Measurements from ENCODE around the gene AFG3L2. TPM values are rescaled to one million over a fixed set of nuclear protein-coding genes. Genes with fewer than 3 reads are reported as not detected.
A peak's percentile ranks its signal among the peaks of the same experiment; 100 is the strongest.

Gene AFG3L2
- total and polyA plus RNA-seq, 9 of the 15 experiments (the other 6 are each of a cell fraction or from before 2014, with no cell fraction given): 24.1 to 109 (median 84.0) TPM

DNA sequence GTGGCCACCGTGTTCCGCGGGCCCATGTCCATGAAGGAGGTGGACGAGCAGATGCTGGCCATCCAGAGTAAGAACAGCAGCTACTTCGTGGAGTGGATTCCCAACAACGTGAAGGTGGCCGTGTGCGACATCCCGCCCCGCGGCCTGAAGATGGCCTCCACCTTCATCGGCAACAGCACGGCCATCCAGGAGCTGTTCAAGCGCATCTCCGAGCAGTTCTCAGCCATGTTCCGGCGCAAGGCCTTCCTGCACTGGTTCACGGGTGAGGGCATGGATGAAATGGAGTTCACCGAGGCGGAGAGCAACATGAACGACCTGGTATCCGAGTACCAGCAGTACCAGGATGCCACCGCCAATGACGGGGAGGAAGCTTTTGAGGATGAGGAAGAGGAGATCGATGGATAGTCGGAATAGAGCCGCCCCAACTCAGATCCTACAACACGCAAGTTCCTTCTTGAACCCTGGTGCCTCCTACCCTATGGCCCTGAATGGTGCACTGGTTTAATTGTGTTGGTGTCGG is 51.2 kb downstream of the AFG3L2 start:
- FAIRE-seq (no peak), ATAC-seq (no peak), DNase-seq (ENCODE audit: extremely low read depth in 1 of 4, low spot score in 3 of 4) (no peak)
- H3K4me1 ChIP-seq (replicated peaks in 1 of 2; ENCODE audit: control insufficient read depth in 2 of 2, insufficient read depth in 2 of 2, low read length in 2 of 2): peaks cover 0 to 7% of the 10 kb centered on the region in 2 experiments; a peak in 3 of 5 replicates
- no peak overlapping the region for H3K4me2 ChIP-seq (ENCODE audit: insufficient read depth, low read length)
- H3K27ac ChIP-seq (ENCODE audit: extremely low read depth, low read depth, low read length): no peak overlapping the region
- TSS peak; percentile 65 for BruUV-seq (replicated peaks)
- in situ Hi-C loops (cut with MboI) (no loop called here), intact Hi-C loops (cut with micrococcal nuclease) (loop anchor here (5.0 kb wide), 1 partner anchor 43 kb away; no protein-coding TSS in a partner anchor)
- no peak overlapping the region for H3K4me3 ChIP-seq
- ChIA-PET CTCF (ENCODE audit: low intra/inter-chr PET ratio) (interaction anchor here (0.5 kb wide), 1 partner anchor 833 kb away, joined by 4 read pairs; no protein-coding TSS in a partner anchor), POLR2A (interaction anchor here (0.6 to 4.1 kb wide), 4 partner anchors 9 to 1242 kb away, joined by 3 to 22 read pairs (median 7); no protein-coding TSS in a partner anchor)
- no peak overlapping the region for H3K9ac ChIP-seq (ENCODE audit: insufficient read depth in 1 of 2, low read depth in 2 of 2, low read length in 2 of 2)
- H3K27me3 ChIP-seq (ENCODE audit: control insufficient read depth in 2 of 2, insufficient read depth in 2 of 2, low read length in 2 of 2): no peaks in the 10 kb centered on the region
- WGBS (ENCODE audit: insufficient coverage, low coverage, missing lambda C conversion rate): 93% methylated on average over 22 of the region's 29 CpGs
- H3K79me2 ChIP-seq (ENCODE audit: control insufficient read depth, insufficient read depth, low read length): peaks cover 9% of the 10 kb centered on the region; the same call in 1 of the 3 replicates
- peaks cover 80% of the 10 kb centered on the region for H3K36me3 ChIP-seq (ENCODE audit: control insufficient read depth, insufficient read depth, low read length)
- no peak overlapping the region for H2AFZ ChIP-seq (ENCODE audit: low read depth, low read length)
- H3K9me1 ChIP-seq (ENCODE audit: control insufficient read depth, insufficient read depth, low read length): no peaks in the 10 kb centered on the region
- no peaks in the 10 kb centered on the region for H3K9me3 ChIP-seq (replicated peaks; ENCODE audit: control insufficient read depth, insufficient read depth, low read depth, low read length)
- no peaks in the 10 kb centered on the region for H4K20me1 ChIP-seq (replicated peaks; ENCODE audit: control insufficient read depth, insufficient read depth, low read length)
- TF ChIP-seq RBBP5 (IDR thresholded peaks at IDR 0.05; ENCODE audit: borderline replicate concordance, insufficient read depth, low read length, poor library complexity, severe bottlenecking) (no peak), CCNT2 (IDR thresholded peaks at IDR 0.05; ENCODE audit: borderline replicate concordance, extremely low read depth, insufficient read length, low read depth, low read length) (no peak), POLR2AphosphoS5 (IDR thresholded peaks at IDR 0.05; ENCODE audit: control insufficient read depth, insufficient read depth, low read depth, low read length) (0 out of 2 replicates have a peak, but pooled peaks have one; percentile 16), XRCC4 (IDR thresholded peaks at IDR 0.05; ENCODE audit: extremely low read depth, insufficient read depth, insufficient read length) (no peak), WHSC1 (IDR thresholded peaks at IDR 0.05; ENCODE audit: low read length) (no peak), MEF2A (IDR thresholded peaks at IDR 0.05; ENCODE audit: control insufficient read depth, low read depth, low read length) (no peak), POLR2G (IDR thresholded peaks at IDR 0.05; ENCODE audit: low read depth, low read length) (0 out of 2 replicates have a peak, but pooled peaks have one; percentile 2), PHF21A (IDR thresholded peaks at IDR 0.05; ENCODE audit: borderline replicate concordance, low read depth) (no peak)
- TF ChIP-seq, protein P1, sequence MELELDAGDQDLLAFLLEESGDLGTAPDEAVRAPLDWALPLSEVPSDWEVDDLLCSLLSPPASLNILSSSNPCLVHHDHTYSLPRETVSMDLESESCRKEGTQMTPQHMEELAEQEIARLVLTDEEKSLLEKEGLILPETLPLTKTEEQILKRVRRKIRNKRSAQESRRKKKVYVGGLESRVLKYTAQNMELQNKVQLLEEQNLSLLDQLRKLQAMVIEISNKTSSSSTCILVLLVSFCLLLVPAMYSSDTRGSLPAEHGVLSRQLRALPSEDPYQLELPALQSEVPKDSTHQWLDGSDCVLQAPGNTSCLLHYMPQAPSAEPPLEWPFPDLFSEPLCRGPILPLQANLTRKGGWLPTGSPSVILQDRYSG (tag; conservative IDR thresholded peaks at IDR 0.05; ENCODE audit: low read depth): no peak
- TF ChIP-seq, protein P2, sequence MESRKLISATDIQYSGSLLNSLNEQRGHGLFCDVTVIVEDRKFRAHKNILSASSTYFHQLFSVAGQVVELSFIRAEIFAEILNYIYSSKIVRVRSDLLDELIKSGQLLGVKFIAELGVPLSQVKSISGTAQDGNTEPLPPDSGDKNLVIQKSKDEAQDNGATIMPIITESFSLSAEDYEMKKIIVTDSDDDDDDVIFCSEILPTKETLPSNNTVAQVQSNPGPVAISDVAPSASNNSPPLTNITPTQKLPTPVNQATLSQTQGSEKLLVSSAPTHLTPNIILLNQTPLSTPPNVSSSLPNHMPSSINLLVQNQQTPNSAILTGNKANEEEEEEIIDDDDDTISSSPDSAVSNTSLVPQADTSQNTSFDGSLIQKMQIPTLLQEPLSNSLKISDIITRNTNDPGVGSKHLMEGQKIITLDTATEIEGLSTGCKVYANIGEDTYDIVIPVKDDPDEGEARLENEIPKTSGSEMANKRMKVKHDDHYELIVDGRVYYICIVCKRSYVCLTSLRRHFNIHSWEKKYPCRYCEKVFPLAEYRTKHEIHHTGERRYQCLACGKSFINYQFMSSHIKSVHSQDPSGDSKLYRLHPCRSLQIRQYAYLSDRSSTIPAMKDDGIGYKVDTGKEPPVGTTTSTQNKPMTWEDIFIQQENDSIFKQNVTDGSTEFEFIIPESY (CRISPR knock-in tag; IDR thresholded peaks at IDR 0.05): peak; percentile 61; the same call in 1 of the 2 replicates
